ENCODE data around the gene OR51G2.
"Not testable (repeated sequence)": the region's sequence is repeated elsewhere in the genome, so short reads cannot be mapped to it uniquely, and the experiment has no call there.

OR51G2 gene, protein sequence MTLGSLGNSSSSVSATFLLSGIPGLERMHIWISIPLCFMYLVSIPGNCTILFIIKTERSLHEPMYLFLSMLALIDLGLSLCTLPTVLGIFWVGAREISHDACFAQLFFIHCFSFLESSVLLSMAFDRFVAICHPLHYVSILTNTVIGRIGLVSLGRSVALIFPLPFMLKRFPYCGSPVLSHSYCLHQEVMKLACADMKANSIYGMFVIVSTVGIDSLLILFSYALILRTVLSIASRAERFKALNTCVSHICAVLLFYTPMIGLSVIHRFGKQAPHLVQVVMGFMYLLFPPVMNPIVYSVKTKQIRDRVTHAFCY

DNA sequence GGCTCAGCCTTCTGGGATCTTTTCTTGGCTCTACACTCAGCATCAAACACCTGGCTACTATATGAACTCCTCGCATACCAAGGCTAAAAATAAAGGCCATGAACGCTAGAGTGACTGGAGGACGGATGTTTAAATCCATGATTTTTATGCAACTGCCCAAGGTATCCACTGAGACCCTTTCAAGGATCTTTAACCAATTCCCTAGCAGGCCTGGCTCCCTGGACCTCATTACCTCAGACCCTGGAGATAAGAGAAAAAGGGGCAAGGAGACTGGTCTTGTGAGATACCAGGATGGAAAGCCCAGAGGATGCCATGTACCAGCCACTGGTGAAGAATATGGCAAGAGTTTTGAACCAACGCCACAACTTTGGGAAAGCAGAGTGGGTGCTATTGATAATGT lies at the start of gene OR51G2:
TSS of gene OR51G2 (minus strand) at position 101 of the 400 bp plus-strand sequence. CDS start 3,687 bp downstream, outside the sequence.
- no peak for DNase-seq
- in situ Hi-C loops (cut with MboI; ENCODE audit: low pct_unique_long_range_greater_than_20kb, low sequenced_read_pairs), result no loop called here

DNA sequence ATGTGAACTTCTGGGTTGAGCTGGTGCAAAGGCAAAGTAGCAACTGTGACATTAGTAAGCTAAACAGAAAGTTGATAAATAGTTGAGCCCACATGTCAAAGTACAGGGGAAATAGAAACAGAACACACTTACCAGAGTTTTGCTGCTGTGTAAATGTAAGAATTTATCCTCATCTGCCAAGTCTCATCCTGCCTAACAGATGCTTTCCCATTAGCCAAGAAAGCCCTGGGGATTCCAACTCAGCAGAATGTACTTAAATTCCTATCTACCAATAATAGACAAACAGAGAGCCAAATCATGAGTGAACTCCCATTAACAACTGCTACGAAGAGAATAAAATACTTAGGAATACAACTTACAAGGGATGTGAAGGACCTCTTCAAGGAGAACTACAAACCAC lies 43.7 kb upstream of the OR51G2 start:
- in situ Hi-C loops (cut with MboI; ENCODE audit: low pct_unique_long_range_greater_than_20kb, low sequenced_read_pairs), result no loop called here
- DNase-seq, result no peak

DNA sequence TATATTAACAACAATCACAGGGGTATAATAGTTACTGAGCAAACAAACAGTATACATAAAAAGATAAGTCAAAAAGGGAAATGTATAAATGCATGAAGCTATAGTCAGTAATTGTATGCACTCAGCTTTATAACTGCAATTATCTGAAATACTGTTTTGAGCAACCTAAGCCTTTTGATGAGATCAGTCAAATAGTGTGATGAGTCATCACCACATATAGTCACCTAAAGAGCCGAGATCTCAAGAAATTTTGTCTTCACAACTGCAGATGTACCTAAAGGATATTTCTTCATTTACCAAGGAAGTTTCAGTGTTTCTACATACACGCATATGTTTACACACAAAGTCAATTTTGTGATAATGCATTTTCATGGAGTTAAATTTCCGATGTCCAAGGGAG lies 41.7 kb upstream of the OR51G2 start:
- in situ Hi-C loops (cut with MboI; ENCODE audit: low pct_unique_long_range_greater_than_20kb, low sequenced_read_pairs), result no loop called here

DNA sequence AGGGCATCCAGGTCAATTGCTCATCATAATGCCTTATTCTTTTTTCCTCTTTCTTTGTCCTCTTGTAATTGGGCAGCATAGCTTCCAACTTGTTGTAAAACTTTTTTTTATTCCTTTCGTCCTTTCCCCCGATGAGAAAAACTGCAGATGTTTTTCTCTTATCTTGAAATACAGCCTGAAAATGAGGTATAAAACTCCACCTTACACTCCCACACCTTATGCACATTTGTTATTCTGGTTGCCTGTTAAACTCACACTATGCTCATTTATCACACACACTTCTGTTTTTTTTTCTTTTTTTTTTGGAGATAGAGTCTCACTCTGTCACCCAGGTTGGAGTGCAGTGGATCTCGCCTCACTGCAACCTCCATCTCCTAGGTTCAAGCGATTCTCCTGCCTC lies 38.2 kb upstream of the OR51G2 start:
- DNase-seq, result no peak
- in situ Hi-C loops (cut with MboI; ENCODE audit: low pct_unique_long_range_greater_than_20kb, low sequenced_read_pairs), result no loop called here

More for the DNA sequence above, 41.7 kb upstream of the OR51G2 start:
- no peak for DNase-seq

DNA sequence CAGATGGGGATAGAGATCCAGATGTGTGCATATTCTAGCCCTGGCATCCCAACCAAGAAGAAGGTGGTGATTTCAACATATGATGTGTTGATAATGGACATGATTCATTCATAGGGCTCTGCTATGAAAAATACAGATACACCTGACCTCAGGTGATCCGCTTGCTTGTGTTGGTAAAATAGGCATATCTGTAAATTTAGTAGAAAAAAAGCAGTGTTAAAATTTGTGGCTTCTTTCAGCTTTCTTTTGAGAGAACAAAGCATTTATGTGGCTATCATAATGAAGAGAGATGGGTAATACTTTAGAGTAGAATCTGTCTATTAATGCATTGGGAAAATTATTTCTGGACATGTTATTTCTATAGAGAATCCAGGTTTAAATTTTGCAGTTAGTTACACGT lies 36.5 kb upstream of the OR51G2 start, which contains the start of gene OR51A2:
TSS of gene OR51A2 (minus strand) at position 101 of the 400 bp plus-strand sequence. CDS start at position 101, 0 bp downstream.
- DNase-seq; in situ Hi-C loops (cut with MboI; ENCODE audit: low pct_unique_long_range_greater_than_20kb, low sequenced_read_pairs): not testable (repeated sequence)

DNA sequence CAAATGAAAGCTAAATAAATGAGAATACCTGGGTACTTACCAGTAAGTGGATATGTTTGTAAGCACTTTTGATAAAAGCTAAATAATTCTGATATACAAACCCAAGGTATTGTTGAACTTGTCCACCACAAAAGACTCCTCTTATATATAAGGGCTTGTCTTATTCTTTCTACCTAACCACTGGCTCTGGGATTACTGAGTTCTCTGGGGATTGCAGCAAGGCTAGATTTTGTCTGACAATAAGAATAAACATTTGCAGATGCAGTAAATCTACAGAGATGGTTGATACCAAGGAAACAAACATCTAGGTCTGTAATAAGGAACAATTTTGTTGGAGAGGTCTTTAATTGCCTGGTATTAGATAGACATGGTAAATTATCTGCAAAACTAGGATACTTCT lies 28.4 kb upstream of the OR51G2 start, which contains the start of gene OR51A4:
TSS of gene OR51A4 (minus strand) at position 101 of the 400 bp plus-strand sequence. CDS start 505 bp downstream, outside the sequence.
- no peak for DNase-seq
- in situ Hi-C loops (cut with MboI; ENCODE audit: low pct_unique_long_range_greater_than_20kb, low sequenced_read_pairs), result no loop called here

DNA sequence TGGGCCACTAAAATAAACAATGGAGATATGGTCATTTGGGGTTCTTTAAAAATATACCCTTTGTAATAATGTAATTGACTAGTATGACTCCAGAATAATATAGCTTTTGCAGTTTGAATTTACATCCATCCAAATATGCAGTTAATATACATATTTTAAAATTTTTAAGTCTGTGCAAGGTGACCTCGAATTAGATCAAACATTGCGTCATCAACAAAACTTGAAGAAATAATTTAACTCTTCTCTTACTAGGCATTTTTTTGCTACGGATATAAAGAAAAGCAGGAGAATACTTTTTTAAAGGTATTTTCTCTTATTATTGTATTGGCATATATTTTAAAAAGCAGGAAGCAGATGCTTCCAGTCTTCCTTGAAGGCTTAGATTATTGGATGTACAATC lies 17.6 kb upstream of the OR51G2 start:
- no peak for DNase-seq
- in situ Hi-C loops (cut with MboI; ENCODE audit: low pct_unique_long_range_greater_than_20kb, low sequenced_read_pairs), result no loop called here

DNA sequence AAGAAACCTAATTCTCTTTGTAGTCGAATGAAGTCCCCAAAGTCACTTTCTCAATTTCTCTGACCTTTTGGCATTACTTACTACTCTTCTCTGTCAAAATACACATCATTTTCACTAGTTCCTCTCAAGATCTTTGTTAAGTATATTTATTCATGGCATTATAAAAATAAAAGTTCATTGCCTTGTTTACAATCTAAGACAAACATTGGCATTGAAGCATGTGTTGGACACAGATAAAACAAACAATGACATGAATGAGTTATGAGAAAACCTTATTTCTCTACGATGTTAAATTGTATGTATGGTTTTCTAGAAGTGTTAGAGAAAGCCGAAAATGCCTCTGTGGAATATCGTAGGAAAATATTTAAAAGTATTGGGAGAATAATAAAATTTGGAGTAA lies 13.6 kb upstream of the OR51G2 start:
- no peak for DNase-seq
- in situ Hi-C loops (cut with MboI; ENCODE audit: low pct_unique_long_range_greater_than_20kb, low sequenced_read_pairs), result no loop called here

DNA sequence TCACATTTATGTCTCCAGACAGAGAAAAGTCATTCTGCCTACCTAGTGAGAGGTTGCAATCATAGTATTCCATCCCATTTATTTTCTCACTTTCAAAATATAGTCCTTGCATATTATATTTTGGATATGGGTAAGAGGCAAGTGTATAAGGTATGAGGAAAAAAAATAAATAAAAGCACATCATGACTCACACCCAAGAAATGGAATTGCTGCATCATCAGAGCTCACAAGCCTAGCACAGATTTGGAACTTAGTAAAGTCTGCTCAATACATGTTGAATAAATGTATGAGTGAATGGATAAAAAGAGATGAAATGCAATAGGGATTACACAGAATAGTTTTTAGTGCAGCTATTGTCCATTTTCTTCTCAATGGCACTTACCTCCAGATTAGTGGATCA lies 7.5 kb upstream of the OR51G2 start:
- in situ Hi-C loops (cut with MboI; ENCODE audit: low pct_unique_long_range_greater_than_20kb, low sequenced_read_pairs), result no loop called here
- DNase-seq, result no peak

DNA sequence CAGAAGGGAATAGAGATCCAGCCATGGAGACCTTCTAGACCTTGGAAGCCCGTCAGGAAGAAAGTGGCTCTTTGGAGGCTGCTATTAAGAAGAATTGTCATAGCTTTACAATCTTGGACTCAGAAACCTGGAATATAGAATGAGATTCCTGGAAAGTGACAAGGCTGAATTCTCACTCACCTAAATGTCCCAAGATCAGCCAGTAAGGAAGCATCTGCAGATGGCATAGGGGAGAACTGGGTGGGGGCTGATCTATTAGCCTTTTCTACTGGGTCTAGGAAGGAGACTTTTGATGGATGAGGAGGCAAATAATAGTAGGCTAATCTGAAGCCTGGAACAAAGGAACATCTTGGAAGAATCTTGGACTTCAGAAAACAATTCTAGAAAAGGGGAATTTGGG lies 5.1 kb upstream of the OR51G2 start, which contains the start of gene OR51G1:
TSS of gene OR51G1 (minus strand) at position 101 of the 400 bp plus-strand sequence. CDS start at position 101, 0 bp downstream.
- in situ Hi-C loops (cut with MboI; ENCODE audit: low pct_unique_long_range_greater_than_20kb, low sequenced_read_pairs), result no loop called here
- DNase-seq, result no peak

DNA sequence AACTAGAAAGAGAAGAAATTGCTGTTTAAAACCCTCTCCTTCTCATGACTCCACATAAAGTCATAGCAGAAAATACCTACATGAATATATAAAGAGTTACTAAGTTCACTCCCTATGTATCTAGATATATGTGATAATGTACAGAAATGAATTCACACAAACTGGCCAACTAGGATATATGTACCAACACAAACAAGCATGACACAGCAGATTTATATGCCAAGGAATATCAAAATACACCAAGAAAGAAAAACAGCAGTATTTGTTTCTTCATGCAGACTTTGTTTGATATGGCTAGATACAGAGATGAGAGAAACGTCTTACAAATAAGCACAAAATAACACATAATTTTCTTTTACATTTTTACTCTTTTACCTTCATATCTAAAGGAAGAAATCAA lies 3.2 kb upstream of the OR51G2 start:
- DNase-seq, result no peak
- in situ Hi-C loops (cut with MboI; ENCODE audit: low pct_unique_long_range_greater_than_20kb, low sequenced_read_pairs), result no loop called here

DNA sequence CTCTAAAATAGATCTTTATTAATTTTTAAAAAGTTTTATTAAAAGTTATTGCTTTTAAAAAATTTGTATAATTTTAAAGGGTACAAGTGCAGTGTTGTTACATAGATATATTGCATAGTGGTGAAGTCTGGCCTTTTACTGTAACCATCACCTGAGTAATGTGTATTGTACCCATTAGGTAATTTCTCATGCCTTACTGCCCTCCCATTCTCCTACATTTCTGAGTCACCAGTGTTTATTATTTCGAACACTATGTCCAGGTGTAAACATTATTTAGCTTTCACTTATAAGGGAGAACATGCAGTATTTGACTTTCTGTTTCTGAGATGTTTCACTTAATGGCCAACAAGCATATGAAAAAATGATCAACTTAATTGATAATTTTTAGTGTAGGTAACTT lies 2.6 kb upstream of the OR51G2 start:
- in situ Hi-C loops (cut with MboI; ENCODE audit: low pct_unique_long_range_greater_than_20kb, low sequenced_read_pairs), result no loop called here
- no peak for DNase-seq

DNA sequence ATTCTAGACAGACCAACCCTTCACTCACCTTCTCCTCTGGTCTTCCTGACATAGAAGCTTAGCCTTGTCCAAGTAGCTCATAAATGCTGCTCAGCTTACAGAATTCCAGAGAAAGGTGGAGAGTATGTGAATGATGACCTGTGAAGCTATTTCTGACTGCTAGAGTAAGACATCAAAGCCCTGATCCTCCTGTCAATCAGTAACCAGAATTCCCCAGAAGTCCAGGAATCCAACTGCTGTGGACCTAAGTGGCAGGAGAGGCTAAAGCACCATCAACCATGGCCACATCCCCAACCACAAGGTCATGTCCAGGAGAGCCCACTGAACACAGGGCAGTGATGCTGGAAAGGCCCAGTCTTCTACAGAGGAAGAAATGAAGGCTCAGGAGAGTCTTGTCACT lies 2.6 kb downstream of the OR51G2 start:
- DNase-seq, result no peak
- in situ Hi-C loops (cut with MboI; ENCODE audit: low pct_unique_long_range_greater_than_20kb, low sequenced_read_pairs), result no loop called here

DNA sequence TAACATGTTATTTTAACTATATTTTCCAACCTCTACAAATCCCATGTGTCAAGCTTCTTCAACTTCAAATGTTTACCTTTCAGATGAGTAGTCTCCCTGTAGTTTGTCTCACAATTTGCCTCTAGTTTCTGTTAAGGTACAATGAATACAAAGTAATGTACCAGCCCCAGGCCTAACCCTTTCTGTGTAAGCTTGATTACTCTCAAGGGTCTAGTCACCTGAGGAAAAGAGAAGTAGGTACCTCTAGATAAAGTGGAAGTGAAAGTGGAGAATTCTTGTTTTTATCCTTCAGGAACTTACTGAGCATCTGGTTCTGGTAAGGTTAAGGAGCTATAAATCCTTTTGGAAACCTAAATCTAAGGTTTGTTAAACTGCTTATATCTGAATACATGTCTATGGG lies 15.7 kb downstream of the OR51G2 start, which contains the start of gene OR51A7:
TSS of gene OR51A7 (plus strand) at position 300 of the 400 bp plus-strand sequence. CDS start 3,587 bp downstream, outside the sequence.
- in situ Hi-C loops (cut with MboI; ENCODE audit: low pct_unique_long_range_greater_than_20kb, low sequenced_read_pairs), result no loop called here
- DNase-seq, result no peak

DNA sequence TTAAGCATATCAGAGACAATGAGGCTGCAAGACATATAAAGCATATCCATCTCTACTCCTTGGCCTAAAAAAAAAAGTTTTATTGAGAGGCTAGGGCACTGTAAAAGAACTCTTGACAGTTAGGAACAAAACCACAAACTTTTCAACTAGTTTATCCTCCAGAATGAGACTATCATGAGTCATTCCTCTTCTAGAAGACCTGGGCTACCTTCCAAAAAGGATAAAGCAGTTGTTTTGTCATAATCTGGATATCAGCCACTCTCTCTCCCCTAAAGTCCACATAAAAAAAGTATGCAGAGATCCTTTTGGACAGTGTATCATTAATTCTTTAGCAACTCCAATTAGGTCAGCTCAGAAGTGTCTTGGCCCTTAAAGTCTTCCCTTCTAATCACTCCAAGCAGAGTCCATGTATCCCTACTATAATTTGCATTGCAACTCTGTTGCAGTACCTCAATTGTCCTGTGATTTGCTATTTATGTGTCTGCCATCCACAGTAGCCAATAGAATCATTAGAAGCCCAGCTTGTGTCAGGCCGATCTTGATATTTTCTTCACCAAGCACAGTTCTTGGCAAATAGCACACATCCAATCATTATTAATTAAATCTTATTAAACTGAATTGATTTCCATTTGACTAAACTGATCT lies 27.0 kb downstream of the OR51G2 start:
- DNase-seq, result no peak
- in situ Hi-C loops (cut with MboI; ENCODE audit: low pct_unique_long_range_greater_than_20kb, low sequenced_read_pairs), result no loop called here

DNA sequence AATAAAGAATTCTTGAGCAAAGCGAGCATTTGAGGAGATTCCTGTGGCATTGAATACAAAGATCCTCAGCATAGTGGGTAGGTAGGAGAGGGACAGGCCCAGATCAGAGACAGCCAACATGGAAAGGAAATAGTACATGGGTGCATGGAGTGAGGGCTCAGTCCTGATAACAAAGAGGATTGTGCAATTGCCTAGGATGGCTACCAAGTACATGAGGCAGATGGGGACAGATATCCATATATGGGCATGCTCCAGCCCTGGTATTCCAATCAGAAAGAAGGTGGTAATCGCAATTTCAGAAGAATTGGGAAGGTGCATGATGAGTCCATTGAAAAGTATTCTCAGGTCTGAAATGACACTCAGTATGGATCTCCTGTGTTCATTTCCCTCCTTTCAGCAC lies 28.9 kb downstream of the OR51G2 start:
- in situ Hi-C loops (cut with MboI; ENCODE audit: low pct_unique_long_range_greater_than_20kb, low sequenced_read_pairs), result no loop called here
- no peak for DNase-seq

DNA sequence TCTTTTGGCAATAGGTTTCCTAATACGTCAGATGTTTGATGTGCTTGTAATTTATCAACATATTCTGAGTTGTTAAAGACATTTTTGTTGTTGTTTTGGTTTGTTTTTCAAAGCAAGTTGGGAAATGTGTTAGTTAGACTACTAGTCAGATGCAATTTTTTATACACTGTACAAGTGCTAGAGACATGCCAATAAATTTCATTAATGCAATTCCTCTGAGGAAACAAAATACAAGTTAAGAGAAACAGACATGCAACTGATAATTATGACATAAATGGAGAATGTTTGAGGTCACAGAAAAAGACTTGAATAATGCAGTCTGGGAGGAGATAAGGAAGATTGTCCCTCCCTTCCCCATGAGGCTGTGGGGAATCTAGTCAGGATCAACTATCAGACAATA lies 31.6 kb downstream of the OR51G2 start:
- DNase-seq, result no peak
- in situ Hi-C loops (cut with MboI; ENCODE audit: low pct_unique_long_range_greater_than_20kb, low sequenced_read_pairs), result no loop called here

DNA sequence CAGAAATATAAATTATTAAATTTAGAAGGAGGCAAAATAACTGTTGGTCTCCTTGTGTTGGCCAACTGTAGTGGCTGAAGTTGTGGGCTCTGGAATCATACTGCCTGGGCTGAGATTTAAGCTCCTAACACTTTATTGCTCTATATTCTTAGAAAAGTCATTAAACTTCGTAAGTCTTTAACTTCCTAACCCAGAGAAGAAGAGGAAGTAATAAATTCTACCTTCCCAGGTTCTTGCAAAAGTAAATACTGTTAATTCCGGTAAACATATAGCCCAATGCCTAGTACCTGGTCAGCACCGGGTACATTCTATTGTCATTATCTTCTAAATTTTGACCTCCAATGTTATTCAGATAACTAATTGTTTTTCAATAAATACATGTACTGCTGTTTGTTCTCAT lies 33.0 kb downstream of the OR51G2 start:
- no peak for DNase-seq
- in situ Hi-C loops (cut with MboI; ENCODE audit: low pct_unique_long_range_greater_than_20kb, low sequenced_read_pairs), result no loop called here

DNA sequence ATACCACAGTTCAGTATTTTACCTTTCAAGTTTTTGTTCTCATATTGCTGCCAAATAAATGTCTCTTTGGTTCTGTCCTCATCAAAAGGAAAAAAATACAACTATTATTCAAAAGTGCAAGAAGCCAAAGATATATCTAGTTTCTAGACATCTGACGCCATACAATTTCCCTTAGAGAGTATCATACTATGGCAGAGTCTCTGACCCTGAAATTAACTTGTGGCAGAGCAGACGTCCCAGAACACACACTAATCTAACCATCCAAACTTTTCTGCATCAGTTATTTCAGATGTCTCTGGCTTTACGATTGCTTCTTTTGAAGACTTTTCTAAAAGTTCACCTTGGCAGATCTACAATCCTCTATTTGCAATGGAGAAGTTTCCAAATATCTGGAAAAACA lies 34.8 kb downstream of the OR51G2 start:
- DNase-seq, result no peak
- in situ Hi-C loops (cut with MboI; ENCODE audit: low pct_unique_long_range_greater_than_20kb, low sequenced_read_pairs), result no loop called here

DNA sequence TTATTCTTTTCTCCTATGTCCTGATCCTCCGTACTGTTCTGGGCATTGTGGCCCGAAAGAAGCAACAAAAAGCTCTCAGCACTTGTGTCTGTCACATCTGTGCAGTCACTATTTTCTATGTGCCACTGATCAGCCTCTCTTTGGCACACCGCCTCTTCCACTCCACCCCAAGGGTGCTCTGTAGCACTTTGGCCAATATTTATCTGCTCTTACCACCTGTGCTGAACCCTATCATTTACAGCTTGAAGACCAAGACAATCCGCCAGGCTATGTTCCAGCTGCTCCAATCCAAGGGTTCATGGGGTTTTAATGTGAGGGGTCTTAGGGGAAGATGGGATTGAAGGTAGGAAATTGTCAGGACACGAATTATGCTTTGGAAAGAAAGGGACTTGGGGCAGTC lies 36.6 kb downstream of the OR51G2 start:
- DNase-seq, result no peak

More for the DNA sequence above, 36.6 kb downstream of the OR51G2 start:
- in situ Hi-C loops (cut with MboI; ENCODE audit: low pct_unique_long_range_greater_than_20kb, low sequenced_read_pairs), result no loop called here

Measured in KBM-7 (cell line).